Stimulated activated CD8-positive, alpha-beta memory T cell treated with anti-CD3 and anti-CD28 coated beads, Interleukin-12 subunit alpha, Interleukin-12 subunit beta, amount 100 ng/mL, for 4 hours (primary cell): ENCODE measurements around the gene LDHAL6B.
"Not testable (repeated sequence)": the region's sequence is repeated elsewhere in the genome, so short reads cannot be mapped to it uniquely, and the experiment has no call there.

Experiments used
- DNase-seq: peaks from one replicate; pipeline ENCODE4 v3.0.0-alpha.2; 2020; ENCODE audit warnings: low read depth

The LDHAL6B gene

DNA sequence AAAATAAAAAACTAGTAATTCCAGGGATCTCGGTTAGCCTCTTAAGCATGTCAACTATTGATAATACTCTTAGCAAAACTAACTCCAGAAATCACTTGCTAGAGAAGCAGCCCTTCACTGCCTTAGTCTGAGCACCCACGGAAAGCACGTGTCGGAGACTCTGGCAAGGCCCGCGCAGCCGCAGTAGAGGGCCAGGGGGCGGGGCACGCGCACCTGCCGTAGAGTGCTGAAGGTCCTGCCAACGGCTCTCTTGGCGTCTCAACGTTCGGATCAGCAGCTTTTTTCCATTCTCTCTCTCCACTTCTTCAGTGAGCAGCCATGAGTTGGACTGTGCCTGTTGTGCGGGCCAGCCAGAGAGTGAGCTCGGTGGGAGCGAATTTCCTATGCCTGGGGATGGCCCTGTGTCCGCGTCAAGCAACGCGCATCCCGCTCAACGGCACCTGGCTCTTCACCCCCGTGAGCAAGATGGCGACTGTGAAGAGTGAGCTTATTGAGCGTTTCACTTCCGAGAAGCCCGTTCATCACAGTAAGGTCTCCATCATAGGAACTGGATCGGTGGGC is at the start of gene LDHAL6B:
Gene LDHAL6B (plus strand): TSS at position 221 of the 561 bp plus-strand sequence. CDS start 98 bp downstream, at position 319.
- no peak for DNase-seq

DNA sequence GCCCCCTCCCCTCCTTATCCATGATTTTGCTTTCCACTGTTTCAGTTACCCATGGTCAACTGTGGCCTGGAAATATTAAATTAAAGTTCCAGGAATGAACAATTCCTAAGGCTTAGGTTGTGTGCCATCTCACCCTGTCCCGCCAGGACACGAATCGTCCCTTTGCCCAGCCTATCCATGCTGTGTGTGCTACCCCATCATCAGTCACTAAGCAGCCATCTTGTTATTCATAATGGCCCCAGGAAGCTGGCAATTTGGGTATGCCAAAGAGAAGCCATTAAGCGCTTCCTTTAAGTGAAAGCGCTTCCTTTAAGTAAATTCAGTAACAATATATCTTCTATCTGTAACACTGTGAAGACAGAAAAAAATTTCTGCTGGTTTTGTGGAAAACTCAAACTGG is 49.2 kb upstream of the LDHAL6B start:
- DNase-seq = no peak

DNA sequence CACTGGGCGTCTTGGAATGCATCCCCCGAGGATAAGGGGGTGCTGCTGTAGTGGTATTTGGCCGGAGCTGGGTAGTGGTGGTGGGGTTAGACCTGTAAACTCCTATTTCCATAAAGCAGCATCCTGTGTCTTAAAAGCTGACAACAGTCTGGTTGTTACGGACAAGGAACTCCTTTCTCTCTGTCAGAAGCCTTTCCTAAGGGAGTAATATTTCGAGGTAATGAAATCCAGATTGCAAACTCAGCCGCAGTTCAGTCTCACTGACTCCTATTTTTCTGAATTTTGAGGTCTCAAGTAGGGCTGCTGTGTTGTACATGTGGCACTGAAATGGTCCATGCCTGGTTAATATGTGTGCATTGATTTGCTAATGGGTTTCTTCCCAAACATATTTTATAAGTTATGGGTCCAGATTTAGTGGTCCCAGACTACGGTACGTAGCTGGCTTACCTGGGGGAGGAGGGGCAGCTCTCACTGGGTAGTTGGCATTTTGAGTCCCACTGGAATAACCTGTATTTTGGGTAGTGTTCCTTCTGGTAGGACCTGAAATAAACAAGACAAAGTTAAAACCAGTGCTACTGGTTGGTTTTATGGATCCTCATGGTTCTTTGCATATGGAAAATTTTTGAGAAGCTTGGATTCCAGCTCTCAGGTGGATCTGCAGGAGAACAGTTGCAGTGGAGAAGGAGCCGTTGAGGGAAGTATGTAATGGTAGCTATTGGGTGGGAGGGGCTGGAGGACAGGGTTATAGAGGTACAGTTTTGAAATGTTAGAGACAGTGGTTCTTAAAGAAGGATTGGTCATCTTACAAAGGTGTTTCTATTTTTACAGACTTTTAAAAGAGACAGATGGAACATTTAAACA is 48.6 kb upstream of the LDHAL6B start:
- DNase-seq = no peak

DNA sequence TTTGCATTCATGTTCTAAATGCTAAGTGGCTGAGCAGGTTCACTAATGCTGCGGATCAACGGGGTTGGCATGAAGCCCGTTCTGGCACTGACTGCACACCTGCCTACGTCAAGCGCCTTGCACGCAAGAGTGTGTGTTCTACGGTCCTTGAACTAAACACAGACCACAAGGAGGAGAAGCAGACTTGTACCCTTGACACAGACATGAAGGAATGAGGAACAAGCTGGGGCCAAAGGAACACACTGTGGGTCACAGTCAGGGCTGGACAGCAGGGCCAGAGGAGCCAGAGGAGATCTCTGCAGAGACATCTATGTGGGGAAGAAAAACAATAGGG is 48.0 kb upstream of the LDHAL6B start:
- DNase-seq = no peak

DNA sequence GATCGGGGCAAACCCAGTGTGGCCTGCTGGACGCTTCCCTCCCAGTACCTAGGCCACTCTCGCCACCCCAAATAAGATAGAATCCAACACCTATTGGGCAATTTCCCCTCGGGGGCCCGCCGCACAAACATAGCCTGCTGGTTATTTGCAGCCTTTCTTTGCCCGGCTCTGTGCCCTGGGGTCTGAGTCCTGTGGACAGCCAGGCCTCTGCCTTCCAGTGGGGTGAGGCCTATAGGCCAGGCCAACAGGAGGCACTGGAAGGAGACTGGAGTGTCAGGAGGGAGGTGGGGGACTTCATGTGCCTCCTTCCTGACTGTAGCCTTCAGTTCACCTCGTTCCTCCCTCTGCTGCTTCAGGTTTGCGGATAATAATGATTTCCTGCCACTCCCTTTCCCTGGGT is 47.4 kb upstream of the LDHAL6B start:
- DNase-seq = no peak

DNA sequence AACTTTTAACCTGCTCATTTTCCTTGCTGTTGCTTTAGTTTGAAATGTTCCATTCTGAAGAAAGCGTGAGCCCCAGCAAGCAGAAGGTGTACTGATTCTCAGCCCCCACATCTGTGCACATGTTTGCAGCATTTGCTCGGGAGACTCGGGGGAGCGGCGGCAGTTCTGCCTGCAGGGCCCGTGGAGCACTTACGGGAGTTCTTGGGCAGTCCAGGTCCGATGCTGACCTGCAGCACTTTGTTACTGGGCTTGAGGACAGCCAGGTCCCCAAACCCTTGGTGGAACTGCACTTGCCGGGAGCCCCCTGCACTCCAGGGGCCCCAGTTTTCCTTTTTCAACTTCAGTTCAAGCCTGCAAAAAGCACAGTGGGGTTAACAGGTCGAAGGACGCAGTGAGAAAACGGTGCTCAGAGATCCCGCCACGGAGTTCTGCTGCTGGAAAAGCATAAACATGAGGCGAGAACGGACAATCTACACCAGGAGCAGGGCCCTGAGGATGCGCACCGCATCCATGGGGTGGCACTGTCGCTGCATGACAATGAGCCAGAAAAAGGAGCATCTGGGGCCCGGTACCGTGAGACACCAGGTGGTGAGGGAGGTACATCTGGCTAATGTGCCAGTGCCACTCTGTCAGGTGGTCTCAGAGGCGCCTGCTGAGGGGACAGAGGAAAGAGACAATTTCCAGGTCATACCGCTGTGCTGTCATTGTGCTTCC is 45.6 kb upstream of the LDHAL6B start:
- DNase-seq = no peak

DNA sequence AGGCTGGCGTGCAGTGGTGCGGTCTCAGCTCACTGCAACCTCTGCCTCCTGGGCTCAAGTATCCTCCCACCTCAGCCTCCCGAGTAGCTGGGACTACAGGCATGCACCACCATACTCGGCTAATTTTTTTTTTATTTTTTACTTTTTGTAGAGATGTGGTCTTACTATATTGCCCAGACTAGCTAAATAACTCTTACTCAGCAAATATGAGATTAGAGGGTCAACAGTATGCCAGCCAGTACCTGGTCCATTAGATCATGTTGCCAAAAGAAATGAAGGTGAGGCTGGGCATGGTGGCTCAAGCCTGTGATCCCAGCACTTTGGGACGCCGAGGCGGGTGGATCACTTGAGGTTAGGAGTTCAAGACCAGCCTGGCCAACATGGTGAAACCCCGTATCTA is 44.6 kb upstream of the LDHAL6B start:
- DNase-seq = not testable (repeated sequence)

DNA sequence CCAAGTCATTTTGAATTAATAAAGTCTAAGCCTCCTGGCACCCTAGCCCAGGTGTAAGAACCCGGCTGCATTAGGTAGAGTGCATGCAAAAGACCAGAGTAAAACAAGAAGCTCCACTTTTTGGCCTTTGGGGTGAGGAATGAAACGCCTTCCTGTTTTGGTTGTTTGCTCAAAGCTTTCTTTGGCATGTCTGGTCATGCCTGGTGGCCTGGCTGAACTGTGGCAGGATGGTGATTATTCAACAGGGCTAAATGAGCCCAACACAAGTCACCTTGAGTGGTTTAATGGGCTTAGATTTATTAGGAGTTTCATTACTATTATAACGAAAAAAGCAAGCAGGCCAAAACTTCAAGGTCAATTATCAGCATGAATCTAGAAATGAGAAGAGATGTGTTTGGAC is 40.9 kb upstream of the LDHAL6B start:
- no peak for DNase-seq

DNA sequence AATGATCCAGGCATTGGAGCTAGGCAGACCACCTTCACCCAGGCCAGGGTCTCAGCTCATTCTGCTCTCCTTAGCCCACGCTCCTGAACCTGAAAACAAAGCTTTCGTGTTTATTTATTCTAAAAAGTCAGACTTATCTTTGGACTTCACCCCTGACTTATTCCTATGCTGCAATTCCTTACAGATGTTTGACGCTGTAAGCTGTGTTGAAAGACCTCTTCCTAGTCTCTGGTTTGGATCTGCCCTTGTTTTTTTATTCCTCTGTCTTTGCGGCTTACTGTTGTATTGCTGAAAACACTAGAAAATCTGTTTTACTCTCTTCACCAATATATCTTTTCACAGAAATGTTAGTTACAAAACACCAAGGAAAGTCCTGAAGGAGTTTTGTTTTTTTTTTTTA is 40.5 kb upstream of the LDHAL6B start:
- no peak for DNase-seq

DNA sequence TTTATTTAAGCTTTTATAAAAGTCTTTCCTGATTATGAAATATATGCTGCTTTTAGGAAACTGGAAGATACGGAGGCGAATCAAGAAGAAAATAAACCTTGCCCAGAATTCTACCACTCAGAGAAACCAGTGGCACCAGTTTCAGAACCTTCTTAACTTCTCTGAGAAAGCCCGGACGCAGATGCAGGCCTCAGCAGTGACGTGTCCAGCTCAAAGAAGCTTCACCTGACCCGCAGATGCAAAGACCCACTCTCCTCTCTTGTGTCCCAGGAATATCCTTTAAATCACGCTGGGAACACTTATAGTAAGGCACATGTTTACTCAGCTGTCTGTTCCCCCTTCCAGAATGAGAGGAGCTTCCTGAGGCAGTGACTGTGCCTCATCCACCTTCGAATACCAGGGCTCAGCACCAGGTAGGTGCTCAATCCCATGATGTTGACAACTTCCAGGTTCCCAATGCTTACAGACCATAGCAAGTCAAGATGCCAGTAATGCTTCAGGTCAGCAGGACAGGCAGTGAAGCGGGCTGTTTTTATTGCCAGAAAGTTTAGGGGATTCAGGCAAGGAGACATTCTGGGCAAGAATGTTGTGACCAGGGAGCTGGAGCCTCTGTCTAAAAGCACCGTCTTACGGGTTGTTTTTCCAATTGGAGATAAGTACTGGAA is 39.9 kb upstream of the LDHAL6B start:
- no peak for DNase-seq

DNA sequence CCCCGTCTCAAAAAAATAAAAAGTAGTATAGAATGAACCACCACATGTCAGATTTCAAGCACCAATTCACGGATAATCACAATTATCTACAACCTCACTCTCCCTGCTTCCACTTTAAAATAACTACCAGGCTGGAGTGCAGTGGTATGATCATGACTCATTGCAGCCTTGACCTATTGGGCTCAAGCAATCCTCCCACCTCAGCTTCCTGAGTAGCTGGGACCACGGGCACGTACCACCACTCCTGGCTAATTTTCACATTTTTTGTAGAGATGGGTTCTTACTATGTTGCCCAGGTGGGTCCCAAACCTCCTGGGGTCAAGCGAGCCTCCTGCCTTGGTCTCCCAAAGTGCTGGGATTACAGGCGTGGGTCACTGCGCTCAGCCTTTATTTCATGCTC is 38.1 kb upstream of the LDHAL6B start:
- no peak for DNase-seq

DNA sequence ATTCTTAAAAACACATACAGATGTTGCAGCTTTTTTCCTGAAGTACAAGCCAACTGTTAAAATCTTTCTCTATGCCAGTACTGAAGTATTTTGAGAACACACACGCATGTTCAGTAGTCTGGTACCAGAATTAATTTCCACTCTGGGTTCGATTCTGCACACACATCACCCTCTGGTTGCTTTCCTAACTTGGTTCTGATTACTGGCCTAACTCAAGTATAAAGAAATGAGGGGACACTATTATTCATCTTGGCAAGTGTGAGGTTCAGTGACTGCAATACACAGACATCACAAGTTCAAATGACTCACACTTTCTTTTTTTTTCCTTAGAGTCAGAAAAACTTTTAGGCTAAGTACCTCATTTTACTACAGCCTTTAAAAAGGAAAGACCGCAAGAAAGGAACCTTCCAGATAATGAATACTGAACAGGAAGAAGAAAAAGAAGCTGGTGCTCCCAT is 37.4 kb upstream of the LDHAL6B start:
- no peak for DNase-seq

DNA sequence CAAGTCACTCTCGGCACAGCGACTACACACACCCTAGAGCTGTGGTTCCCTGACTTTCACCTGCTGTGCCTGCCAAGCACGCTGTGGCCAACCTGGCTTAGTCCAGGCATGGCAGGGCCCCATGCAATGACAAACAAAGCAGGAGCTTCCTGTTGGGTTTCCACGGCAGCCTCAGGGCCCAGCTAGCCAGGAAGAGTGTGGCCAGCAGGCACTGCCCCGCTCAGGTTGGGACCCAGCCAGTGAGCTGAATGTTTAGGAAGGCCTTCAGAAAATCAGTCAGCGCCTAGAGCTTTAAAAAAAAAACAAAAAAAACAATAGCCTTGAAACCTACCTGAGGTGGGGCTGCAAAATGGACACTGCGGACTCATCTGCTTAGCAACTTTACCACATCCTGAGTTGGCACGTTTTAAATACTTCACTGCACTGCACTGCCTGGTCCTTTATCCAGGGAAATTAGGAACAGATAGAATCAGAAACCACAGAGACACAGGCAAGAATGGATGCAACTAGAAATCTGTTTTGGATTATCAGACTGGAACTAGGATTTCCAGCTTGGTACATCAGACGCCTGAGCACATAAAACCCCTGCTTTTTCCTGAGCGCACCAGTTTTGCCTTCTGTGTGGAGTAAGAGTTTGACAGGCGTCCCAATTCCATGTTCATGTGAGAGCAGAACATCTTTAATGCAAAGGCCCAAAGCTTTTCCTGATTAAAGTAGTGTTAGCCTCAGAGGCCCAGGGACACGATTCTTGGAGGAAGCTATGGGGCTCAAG is 36.2 kb upstream of the LDHAL6B start:
- no peak for DNase-seq

DNA sequence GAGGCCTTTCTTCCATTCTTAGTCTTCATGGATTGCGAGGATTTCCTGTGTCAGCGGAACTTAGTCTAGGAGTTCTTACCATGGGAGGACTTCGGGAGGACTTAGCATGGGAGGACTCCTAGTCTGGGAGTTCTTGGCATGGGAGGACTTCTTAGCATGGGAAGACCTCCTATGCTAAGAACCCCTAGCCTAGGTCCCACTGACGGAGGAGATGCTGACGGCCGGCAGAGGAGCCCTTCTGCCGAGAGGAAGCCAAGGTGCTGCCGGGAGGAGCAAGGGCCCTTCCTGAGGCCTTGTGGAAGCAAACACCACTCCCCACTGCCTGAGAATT is 35.6 kb upstream of the LDHAL6B start:
- no peak for DNase-seq

DNA sequence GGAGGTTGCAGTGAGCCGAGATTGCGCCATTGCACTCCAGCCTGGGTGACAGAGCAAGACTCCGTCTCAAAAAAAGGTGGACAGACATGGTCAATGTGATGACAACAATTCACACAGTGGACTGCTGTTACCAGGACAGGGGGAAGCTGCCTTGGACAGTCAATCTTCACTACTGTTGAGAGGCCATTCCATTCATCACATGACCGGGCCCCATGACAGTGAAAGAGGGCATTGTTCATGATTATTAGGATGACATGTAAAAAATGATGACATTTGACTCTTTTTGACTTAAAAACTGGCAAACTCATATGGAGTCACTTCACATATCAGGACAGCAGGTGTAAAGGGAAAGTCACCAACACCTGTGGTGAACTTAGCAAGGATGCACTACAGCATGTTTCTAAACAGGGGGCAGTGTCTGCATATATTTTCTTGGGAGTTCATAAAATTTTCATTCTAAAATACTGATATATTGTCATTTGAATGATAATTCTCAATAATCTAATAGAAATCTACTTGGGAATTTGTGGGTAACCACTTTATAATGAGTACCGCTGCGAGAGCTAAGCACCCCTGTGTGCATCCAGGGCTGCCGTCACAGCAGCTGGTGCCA is 34.2 kb upstream of the LDHAL6B start:
- no peak for DNase-seq

DNA sequence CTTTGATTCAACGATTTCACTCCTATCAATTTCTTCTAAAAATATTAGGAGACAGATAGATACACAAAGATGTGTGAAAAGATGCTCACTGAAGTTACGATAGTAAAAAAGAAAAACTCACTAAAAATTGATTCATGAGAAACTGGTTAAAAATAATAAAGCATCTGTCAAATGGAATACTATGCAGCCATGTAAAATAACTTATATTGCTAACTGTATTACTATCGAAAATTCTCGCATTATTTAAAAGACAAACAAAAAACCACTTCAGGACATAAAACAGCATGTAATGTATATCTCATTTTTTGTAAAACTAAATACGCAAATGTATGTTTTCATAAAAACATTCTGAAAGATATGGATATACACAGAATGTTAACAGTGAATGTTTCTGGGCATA is 33.4 kb upstream of the LDHAL6B start:
- DNase-seq = no peak

DNA sequence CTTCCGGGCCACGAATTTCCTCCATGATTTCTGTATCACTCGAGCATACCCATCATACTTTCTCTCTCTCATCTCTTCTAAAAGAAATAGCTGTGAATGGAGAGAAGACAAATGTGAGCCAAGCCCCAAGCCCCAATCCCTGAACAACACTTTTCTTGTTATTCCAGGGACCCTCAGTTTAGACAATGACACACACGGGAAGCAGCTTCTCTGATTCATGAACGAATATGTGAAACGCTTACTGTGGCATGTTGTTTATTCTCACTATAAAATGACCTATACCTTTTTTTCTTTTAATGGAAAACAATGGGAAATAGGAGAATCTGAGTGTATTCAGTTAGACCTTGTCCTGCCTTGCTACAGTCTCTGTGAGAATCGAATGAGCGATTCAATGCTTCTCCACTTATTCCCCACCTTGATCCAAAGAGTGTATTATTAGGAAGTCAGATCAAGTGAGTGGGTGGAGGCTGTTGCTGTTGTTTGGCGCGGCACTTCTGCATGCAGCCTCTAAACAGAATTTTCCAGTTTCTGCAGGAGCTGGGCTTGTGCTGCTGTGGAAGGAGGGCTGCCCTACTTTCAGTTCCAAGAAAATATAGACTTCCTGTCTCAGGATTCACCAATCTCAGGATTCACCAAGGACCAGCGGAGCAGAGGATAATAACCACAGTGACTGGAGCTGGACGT is 32.4 kb upstream of the LDHAL6B start:
- DNase-seq = no peak

DNA sequence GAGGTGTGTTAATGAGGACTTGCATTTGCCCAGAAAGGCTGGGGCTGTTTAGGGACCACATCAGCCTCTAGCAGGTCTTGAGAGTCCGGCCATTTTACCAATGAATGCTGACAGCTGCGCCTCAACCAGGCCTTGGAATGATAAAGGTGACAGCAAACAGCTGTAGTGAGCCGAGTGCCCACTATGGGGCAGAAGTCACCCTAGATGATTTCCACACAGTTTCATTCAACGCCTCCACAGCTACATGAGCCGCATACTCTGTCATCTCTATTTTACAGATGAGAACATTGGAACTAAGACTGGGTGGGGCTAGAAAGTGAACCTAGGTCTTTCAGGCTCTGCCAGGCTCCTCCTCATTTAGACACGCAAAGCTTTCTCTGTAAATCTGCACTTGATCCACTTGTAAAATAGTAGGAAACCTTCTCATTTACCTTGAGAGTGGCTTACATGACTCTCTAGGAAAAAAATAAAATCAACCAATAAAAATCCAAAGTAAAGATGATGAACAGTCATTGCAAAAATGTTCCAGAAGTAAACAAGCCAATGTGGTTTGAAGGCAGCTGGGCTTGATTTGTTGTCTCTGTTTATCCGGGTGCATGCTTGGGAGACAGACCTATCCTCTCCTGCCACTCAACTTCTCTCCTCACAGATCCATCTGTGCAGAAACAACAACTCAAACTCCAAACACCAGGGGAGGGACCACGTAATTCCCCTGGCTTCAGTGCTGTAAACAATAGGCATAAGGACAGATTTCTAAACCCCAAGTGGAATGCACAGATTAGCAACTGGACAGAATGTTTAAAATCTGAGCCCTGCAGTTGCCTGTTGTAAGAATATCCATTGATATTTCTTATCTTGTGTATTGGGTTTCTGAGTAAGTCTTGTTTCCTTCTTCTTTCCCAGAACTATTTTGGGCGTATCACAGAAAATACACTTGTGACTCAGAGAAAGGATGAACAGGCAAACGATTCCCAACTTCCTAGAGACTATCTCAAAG is 31.5 kb upstream of the LDHAL6B start:
- DNase-seq = no peak

DNA sequence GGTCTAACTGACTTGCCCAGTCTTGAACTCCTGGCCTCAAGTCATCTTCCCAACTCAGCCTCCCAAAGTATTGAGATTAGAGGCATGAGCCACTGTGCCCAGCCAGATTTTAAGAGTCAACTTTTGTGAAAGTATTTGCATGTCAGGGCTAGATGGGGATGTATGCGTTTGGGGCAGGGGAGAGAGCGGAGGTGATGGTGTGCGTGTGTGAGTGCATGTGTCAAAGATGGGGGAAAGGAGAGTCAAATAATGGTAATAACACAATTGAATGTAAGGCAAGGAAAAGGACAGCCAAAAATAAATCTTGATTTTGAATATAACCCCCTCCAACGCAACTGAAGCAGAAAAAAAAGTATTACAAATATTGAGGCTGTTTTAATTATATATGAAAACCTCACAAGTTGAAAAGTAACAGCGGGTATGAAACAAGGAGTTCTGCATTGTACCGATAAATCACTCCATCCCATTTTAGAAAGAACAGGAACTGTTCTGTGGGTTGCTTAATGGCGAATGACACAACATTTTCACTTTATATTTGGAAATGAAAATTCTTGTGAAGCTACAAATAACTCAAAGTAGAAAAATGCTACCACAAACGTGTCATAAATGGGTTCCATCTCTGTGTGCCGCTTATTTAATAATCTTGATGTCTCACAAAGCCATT is 29.9 kb upstream of the LDHAL6B start:
- DNase-seq = no peak
